Measurements from ENCODE around the gene RASAL2.
"Not testable (repeated sequence)": the region's sequence is repeated elsewhere in the genome, so short reads cannot be mapped to it uniquely, and the experiment has no call there.

RASAL2 gene

DNA sequence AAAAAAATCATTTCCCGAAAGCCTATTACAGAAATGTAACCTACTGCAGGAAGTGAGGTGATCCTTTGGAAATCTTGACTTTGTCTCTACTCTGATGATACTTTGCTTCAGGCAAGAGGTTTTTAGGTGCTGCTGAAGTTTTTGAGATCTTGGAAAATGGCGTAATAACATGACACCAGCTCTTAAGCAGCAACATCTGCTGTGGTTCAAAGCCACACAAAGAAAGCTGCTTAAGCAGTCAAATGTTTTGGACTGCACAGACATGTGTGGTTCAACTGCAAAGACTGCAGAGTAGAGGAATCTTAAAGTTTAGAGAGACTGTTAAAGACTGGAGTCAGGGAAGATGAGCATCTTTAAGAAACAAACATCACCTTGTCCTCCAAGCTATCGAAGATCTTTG is 139.0 kb downstream of the RASAL2 start:
- no peak for DNase-seq (ENCODE audit: low spot score)

DNA sequence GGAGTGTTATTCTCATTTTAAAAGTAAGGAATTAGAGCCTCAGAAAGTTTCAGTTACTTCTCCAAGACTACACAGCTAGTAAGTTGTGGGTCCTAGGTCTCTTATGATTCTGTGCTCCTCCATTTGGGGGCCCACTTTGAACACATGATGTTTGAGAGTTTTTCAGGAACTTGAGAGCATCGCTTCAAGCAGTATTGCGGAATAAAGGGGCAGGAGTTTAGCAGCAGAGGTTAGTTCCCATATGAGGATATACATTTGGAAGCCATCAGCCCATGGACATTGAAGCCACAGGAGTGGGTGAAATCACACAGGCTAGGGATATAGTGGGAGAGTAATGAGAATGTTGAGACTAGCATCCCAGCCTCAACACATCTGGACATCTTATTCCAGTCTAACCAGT is 143.2 kb downstream of the RASAL2 start:
- no peak for DNase-seq (ENCODE audit: low spot score)

DNA sequence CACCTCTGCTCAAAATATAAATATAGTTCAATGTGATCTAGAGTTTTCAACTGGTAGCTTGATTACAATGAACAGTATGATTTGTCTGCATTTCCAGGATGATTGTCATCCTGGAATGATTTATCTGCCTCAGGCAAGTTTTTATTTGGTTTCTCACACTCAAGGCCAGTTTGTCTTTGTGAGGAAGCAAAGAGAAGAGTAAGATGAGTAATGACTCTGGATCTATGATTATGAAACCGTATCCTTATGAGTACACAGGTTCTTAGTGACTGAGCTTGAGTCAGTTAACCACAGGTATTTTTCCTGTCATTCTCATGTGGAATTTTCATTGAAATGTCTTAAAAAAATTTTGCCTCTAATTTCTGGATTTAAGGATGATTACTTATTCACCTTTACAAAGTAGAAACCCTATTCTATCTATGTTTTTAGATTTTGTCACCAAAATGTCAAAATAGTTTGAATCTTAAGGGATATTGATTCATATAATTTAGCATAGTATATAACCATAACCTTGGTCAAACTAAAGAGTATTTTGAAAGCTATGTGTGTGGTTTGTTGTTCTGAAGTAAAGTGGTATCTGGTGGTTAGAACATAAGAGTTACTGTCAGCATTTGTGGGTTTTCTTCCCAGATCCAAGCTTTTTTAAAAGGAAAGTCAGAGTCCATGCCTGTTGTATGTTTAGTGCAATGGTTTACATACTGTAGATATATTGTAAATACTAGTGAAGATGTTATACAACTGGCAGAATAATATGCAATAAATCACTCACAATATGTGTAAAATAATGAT is 145.0 kb downstream of the RASAL2 start:
- peak; percentile 99 for DNase-seq (ENCODE audit: low spot score)

DNA sequence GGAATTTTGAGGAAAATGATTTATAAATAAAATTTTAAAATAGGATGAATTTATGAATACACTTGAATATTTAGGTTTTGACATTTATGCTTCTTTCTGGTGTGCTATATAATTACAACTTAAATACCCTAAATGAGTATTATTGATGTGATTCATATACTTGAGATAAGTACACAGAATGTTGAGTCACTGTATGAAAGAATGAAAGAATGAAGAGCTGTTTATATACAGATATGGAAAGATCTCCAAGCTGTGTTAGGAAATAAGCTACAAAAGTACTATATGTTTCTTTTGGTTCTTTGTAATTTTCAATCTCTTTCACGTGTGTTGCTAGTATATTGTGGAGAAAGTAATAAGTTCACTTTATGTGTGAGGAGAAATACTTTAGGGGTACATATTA is 147.2 kb downstream of the RASAL2 start:
- DNase-seq (ENCODE audit: low spot score): peak; percentile 39

GRCh38 chr1:178241837-178242236 is 147.9 kb downstream of the RASAL2 start:
- peak; percentile 34 for DNase-seq (ENCODE audit: low spot score)

- no peak for DNase-seq (ENCODE audit: low spot score)
These were observed 149.2 kb downstream of the RASAL2 start for GRCh38 chr1:178243119-178243518.

DNA sequence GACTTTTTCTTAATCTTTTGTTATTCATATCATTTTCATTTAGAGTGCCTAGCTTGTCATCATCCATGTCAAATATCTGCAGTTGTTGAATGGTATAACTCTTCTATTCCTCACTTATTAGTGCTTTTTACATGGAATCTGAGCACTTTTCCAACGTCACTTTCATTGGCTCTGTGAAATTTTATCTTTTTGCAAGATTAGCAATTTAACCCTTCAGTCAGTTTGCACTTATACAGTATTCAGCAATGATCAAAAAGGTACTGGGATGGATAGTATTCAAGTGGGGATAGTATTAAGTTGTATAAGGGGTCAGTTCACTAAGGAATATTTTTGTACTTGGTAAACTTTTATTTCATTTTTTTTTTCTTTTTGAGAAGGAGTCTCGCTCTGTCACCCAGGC is 150.0 kb downstream of the RASAL2 start:
- DNase-seq (ENCODE audit: low spot score): no peak

GRCh38 chr1:178248284-178248683 is 154.4 kb downstream of the RASAL2 start:
- DNase-seq (ENCODE audit: low spot score): not testable (repeated sequence)

GRCh38 chr1:178253581-178253980 is 159.7 kb downstream of the RASAL2 start:
- not testable (repeated sequence) for DNase-seq (ENCODE audit: low spot score)

DNA sequence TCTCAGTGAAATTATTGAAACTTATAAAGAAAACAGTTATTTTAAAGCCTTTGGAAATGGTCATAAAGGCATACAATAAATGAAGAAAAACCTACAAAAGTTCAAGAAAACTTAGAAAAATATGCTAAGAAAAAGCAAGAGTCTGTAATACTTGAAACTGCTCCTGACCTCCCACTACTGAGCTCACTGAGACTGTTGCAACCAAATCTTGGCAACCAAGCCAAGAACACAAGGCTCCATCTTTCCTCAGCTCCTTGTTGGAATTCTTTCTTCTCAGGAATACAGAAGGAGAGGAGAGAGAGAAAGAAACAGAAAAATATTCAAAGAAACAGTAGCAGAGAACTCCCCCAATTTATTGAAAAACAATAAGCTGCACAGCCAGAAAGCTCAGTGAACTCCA is 160.5 kb downstream of the RASAL2 start:
- DNase-seq (ENCODE audit: low spot score): no peak

DNA sequence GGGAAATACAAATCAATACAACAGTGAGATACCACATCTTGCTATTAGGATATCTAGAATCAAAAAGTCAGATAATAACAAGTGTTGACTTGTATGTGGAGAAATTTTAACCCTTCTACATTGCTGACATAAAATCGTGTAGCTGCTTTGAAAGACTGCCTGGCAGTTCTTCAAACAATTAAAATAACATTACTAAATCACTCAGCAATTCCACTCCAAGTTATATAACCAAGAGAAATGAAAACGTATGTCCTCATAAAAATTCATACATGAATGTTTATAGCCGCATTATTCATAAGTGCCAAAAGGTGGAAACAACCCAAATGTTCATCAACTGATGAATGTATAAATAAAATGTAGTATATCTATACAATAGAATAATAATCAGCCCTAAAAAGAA is 164.6 kb downstream of the RASAL2 start:
- DNase-seq (ENCODE audit: low spot score): no peak

GRCh38 chr1:178262120-178262500 is 168.2 kb downstream of the RASAL2 start:
- DNase-seq (ENCODE audit: low spot score): no peak

GRCh38 chr1:178263341-178263740 is 169.4 kb downstream of the RASAL2 start:
- no peak for DNase-seq (ENCODE audit: low spot score)

- DNase-seq (ENCODE audit: low spot score): no peak
These were observed 172.2 kb downstream of the RASAL2 start for GRCh38 chr1:178266113-178266512.

GRCh38 chr1:178266619-178267066 is 172.7 kb downstream of the RASAL2 start:
- DNase-seq (ENCODE audit: low spot score): no peak

DNA sequence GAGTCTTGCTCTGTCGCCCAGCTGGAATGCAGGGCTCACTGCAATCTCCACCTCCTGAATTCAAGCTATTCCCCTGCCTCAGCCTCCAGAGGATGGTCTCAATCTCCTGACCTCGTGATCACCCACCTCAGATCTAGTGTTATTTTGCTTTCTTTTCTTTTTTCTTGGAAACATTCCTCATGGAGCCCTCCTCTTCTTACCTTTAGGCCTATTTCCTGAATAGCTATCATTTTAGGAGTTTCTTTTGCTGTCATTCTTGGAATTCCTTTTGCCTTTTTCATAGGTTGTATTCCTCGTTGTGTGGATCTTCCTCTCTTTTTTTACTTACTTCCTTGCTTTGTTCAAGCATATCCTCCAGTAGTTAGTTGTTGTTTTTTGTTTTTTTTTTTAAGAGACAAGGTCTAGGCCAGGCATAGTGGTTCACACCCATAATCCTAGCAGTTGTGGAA is 173.8 kb downstream of the RASAL2 start:
- no peak for DNase-seq (ENCODE audit: low spot score)

GRCh38 chr1:178271471-178271870 is 177.6 kb downstream of the RASAL2 start:
- DNase-seq (ENCODE audit: low spot score): no peak

- DNase-seq (ENCODE audit: low spot score): no peak
These were observed 180.0 kb downstream of the RASAL2 start for GRCh38 chr1:178273707-178274410.

GRCh38 chr1:178275049-178275448 is 181.1 kb downstream of the RASAL2 start:
- DNase-seq (ENCODE audit: low spot score): no peak

DNA sequence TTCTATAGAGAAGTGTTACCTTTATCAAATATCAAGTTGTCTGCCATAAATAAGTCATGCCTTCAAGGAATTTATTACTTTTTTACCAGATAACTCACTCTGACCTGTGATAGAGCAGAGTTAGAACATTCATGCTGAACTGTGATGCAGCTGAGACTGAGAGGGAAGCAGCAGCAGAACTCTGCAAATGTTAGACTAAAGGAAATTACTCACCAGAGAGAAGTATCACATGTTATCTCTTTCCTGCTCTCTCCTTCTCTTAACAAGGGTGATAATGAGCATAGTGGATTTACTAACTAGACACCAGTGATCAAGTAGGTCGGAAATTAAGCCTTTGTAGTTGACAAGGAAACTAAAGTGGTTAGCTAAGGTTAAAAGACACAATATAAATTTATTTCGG is 181.6 kb downstream of the RASAL2 start:
- DNase-seq (ENCODE audit: low spot score): no peak

GRCh38 chr1:178277793-178278530 is 184.1 kb downstream of the RASAL2 start:
- DNase-seq (ENCODE audit: low spot score): no peak

DNA sequence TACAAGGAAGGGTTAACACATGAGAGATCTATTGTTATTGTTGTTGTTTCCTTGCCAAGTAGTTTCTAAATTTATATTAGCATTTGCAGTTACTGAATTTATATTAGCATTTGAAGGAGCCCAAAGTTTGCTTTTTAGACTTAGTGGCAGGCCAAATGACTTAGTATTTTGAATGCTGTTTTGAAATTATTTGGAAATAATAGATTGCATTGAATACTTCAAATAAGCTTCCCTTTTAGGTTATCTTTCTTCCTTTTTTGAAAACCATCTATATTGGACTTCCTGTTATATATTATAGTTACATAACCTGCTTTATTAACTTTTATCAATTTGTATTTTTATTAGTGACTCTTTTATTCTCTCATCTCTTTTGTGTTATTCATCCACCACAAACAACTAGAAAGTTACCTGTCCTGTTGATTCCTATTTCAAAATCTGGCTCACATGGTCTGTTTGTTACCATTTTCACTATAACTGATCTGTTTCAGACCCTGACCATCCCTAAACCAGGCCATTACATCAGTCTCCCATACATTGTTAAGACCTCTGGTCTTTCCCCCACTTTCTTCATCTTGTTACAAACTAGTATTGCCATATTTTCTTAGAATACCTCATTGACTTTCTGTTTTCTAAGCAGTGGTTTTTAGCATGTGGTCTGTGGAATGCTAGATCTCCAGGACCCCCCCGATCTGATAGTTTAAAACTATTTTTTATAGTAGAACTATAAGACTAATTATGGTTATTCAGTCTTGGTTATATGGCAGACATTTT is 185.2 kb downstream of the RASAL2 start:
- no peak for DNase-seq (ENCODE audit: low spot score)

All from RKO (cell line).